GM19023 (cell line): ENCODE data around the gene VAV2.
"Not testable (repeated sequence)": the region's sequence is repeated elsewhere in the genome, so short reads cannot be mapped to it uniquely, and the experiment has no call there.

Experiments used
- ATAC-seq: cut with Tn5 transposase; IDR thresholded peaks from one replicate; pipeline ENCODE4 v1.9.1; 2021; ENCODE audit warnings: mild to moderate bottlenecking, moderate library complexity; ENCODE audit not compliant: unreplicated experiment

Gene VAV2

DNA sequence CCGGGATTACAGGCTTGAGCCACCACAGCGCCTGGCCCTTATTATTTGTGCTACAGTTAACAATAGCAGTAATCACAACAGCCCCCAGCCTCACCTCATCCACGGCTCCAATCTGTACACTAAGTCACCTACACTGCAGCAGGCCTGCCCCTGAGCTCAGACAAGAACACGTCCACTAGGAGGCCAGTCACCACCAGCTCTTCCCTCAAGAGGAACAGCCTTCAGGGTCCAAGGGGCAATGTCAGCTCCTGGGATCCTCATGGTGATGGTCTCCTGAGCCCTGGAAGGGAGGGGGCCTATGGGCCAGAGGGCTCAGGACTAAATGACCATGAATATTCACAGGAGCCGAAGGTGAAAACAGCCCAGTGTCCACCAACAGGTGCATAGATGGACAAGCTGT, 67.7 kb downstream of the VAV2 start:
- ATAC-seq, result no peak

DNA sequence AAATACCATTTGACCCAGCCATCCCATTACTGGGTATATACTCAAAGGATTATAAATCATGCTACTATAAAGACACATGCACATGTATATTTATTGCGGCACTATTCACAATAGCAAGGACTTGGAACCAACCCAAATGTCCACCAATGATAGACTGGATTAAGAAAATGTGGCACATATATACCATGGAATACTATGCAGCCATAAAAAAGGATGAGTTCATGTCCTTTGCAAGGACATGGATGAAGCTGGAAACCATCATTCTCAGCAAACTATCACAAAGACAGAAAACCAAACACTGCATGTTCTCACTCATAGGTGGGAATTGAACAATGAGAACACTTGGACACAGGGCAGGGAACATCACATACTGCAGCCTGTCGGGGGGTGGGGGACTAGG, 68.5 kb downstream of the VAV2 start:
- not testable (repeated sequence) for ATAC-seq

DNA sequence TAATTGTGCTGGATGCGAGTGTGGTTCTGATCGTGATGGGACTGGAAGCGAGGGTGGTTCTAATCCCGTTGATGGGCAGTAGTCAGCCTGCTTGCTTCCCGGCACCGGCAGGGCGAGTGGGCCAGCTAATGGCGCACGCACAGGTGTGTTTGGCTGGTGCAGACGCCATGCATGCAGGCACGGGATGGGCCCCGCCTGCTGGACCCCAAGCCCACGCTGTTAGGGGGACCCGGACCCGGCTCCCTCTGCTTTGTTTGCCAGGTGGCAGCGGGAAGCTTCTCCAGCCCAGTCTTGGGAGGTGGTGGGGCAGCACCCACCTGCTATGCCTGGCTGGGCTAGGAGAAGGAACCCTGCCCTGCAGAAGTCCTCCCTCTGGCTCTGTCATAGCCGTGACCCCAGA, 70.3 kb downstream of the VAV2 start:
- ATAC-seq, result no peak

DNA sequence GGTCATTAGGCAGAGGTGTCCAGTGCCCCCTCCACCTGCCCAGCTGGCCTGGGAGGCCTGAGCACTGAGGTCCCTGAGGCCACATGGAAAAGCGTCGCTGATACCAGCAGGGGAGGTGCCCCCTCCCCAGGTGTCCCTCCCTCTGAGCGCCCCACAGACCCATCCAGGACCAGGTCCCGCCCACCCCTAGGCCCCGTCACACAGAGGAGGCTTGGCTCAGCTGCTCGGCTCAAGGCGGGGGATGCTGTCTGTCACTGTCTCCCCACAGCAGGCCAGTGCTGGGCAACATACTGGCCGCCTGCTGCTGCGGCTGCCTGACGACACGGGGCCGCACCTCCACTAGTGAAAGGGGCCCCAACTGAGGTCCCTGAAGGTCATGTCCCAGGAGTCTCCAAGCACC, 71.7 kb downstream of the VAV2 start:
- no peak for ATAC-seq

DNA sequence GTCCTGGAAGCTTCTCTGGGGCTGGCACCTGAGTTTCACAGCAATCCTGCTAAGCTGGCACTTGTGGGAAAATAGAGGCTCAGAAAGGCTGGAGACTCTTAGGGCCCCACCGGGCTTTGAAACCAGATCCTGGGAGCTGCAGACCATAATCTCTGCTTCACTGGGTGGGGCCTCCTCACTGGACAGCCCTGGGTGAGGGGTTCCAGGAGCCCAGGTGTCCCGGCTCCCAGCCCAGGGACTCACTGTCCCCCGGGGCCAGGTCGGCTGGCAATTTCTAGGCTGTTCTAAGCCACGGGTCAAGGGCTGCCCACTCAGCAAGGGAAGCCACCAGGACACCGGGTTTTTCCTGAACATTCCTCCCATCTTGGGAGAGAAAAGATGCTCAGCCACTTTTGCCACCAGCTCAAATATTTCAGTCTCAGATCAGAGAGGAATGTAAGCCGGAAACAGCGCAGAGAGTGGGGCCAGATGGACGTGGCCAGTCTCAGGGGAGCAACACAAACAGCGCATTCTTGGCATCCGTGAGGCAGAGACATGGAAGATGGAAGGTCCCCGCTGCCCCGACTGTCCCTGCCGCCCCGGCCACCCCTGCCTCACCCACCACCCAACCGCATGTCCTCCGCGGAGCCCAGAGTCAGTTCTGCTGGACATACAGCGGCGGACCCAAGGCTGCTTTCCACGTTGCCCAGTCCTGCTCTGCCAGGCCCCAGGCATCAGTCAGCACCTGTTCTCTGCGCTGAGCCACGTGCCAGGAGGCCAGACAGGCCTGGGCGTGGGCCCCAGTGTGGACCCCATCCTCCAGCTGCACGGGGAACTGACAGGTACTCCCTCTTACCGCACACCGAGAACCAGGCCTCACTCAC, 72.6 kb downstream of the VAV2 start:
- no peak for ATAC-seq

DNA sequence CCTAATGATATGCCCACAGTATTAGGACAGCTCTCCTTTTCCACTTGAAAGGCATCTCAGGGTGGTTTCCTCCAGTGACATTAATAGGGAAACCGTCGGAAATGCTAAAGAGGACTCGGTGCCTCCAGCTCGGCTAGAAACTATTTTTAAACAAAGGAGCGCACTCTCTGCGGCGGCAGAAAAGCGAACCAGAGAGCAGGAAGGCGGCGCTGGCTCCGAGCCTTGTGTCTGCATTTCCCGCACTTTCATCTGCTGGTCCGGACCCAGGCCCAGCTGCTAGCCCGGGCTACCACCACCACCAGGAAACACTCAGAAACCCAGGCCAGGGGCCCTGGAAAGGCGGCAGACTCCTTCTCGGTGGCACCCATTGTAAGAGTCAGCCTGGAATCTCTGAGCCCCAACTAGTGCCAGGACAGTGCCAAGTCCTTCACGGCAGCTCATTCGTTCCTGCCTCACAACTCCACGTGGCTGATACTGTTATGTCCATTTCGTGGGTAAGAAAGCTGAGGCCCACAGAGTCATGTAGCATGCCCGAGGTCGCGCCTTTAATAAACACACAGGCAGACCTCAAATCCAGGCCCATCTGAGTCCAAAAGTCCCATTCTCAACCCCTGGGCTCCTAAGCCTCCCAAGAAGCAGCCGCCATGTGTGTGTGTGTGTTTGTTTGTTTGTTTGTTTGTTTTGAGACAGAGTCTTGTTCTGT, 73.9 kb downstream of the VAV2 start:
- ATAC-seq, result no peak

DNA sequence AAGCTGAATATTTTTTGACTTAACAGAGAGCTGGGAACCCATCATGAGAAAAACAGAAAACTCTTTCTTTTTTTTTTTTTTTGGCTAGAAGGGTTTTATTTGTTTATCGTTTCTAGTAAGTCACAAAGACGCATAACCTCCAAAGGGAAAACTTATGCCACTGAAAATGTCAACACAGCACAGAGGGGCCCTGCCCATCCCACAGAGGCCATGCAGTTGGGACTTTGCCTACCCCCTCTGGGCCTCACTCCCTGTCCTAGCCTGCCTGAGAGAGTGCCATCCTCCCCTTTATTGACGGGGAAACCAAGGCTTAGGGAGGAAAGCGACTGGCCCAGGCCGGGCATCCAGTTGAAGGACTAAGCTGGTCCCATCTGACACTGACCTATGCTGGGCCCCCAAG, 74.7 kb downstream of the VAV2 start:
- no peak for ATAC-seq

DNA sequence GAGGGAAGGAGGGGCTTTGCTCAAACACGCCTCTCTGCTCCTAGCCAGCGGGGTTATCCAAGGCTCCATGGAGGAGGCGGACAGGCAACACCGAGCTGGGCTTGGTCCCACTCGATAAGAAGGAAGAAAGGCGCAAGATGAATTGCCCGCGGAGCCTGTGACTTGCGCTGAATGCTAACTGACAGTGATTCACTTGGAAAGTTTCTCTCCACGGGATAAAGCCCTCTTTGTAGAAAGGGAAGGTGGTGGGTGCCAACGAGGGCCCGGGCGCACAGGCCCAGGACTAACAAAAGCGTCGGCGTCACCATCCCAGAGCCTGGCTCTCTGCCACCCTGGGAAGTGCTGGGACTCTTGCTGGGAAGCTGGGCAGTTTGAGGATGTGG, 76.0 kb downstream of the VAV2 start:
- ATAC-seq, result no peak

DNA sequence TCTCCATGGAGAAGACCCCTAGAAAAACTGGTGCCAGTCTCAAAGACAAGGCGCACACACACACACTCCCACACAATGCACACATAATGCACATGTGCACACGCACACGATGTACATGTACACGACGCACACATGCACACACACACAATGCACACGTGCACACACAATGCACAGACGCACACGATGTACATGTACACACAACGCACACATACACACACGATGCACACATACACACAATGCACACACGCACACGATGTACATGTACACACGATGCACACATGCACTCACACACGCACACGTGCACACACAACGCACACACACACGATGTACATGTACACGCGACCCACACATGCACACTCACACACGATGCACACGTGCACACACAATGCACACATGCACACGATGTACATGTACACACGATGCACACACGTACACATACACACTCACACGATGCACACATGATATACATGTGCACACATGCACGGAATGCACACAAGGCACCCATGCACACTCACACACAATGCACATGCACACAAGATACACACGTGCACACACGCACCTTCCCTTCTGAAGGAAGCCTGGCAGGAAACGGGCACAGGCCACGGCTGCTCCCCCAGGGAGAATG, 76.5 kb downstream of the VAV2 start:
- ATAC-seq, result no peak

DNA sequence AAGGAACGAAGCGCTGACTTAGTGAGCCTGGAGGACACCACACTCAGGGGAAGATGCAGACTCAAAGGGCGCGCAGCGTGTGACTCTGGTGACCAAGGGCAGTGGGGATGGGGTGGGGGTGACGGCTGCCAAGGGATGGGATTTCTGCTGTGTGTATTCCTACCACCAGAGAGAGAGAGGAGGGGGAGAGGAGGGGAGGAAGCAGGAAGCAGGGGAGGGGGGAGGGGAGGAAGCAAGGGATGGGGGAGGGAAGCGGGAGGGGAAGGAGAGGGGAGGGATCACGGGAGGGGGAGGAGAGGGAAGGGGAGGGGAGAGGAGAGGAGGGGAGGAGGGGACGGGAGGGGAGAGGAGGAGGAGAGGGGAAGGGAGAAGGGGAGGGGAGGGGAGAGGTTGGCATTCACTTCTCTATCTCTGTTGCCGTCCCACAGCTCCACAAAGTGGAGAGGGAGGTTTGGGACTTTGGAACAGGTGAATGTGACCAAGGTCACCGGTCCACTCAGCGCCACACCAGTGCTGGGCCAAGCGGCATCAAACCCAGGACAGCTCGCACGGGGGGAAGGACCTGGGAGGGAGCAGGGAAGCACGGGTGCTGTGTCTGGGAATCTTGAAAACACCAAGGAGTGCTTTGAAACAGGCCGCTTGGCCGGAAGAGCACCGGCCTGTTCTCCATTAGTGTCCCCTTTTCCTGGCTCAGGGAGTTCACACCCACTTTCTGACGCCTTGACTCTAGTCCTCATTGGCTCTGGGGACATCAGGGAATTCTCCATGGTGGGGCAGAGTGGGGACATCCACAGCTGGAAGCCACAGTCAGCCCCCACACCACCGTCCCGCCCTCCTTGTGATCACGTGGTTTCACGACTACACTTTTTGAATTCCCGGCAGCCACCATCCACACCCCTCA, 77.4 kb downstream of the VAV2 start:
- no peak for ATAC-seq

DNA sequence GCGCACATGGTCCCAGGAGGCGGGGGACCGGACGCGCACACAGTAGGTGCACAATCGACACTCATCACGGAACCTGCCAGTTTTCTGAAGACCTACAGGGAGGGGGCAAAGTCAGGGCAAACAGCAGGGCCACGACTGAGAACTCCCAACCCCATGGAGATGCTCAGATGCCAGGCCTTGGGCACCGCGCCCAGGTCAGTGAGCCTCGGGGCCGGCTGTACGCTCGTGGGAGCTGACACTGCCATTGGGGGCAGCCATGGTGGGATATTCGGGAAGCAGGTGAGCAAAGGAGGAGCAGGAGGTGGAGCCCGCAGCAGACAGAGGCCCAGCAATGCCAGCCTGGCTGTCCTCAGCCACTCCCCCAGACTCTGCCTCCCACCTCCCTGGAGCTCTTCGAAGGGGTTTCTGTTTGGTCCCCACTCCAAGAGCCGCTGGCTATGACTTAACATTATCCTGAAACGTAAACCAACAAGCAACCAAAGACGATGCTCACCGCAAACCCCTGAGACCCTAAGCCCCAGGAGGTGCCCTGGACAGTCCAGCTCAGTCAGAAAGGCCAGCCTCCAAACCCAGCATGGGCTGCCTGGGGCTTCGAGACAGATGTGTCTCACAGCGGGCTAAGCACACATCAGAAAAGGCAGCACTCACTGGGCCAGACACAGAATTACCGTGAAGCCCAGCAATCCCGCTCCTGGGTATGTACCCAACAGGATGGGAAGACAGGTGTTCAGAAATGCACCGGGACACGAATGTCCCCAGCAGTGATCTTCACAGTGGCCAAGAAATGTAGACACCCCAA, 78.4 kb downstream of the VAV2 start:
- no peak for ATAC-seq

DNA sequence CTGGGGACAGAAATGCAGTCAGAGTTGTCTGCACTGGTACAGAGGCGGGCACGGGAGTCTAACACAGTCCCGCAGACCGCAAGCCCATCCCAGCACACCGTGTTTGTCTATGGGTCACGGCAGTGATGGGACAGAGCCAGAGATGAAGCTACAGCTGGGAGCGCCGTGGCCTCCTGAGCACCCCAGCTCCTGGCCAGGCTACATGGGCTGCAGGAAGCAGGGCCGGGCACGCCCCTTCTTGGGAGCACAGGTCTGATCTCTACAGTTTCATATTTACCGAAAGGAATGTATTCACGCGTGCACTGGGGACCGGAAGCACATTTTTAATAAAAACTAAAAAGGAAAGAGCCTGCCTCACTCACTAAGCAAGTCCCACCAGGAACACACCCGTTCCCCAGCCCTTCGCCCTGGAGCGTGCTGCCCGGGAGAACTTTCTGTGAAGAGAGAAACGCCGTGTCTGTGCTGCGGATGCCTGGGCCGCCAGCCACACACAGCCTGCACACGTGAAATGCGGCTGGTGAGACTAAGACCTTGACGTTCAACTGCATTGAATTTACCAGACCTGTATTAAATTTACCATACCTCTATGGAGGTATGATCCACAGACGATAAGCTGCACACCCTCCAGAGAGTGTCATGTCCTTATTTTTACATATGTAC, 81.1 kb downstream of the VAV2 start:
- ATAC-seq, result no peak

DNA sequence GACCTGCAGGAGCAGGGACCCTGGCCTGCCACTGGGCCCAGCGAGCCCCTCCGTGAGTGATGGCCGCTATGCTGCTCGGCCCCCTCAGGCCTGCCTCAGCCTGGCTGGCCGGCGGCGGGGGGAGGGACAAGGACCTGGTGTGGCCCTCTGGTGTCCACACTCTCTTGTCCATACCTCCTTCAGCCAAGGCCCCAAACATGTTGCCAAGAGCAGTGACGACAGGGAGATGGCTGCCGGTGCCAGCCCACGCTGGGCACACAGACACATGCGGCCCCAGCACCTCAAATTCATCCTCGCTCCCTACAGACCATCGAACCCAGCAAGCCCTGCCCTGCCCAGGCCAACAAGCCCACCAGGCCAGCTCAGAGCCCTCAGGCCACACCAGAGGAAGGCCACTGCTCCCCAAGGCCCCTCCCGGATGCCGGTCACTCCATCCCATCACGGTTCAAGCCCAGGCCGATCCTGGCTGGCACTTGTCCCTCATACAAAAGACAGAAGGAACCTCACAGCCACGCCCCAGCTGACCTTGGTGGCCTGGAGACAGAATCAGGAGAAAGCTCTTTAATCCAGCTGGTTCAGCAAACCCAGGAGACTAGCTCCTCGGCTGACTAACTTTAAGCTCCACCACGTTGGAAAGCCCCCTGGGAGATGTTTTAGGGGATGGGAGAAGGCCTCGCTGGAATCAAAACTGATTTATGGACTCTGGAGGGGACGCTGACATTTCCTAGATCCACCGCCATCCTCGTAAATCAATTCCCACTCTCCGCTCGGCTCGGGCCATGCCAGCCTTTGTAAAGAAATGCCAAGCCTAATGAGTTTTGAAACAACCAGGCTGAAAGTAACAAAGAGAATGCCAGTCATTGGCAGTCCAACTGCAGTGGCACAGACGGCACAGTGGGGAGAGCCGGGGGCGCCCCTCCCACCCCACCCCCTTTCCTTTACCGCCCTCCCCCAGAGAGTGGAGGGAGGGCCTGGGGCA, 84.9 kb downstream of the VAV2 start:
- no peak for ATAC-seq

DNA sequence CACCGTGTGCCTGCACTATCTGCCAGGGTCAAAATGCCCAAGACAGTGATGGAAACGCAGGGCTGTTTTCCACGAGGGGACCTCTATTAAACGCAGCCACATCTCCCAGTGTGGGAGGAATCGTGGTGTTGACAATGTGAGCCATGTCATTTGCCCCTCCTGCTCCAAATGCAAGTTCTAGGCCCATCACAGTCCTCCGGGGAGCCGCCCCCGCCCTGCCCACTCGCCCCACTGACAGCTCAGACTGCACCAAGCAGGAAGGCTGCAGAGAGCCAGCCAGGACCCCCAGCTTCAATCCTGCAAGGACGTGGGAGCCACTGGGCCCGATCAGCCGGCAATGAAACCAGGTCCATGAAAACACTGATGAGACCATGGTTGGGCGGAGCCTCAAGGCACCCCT, 85.9 kb downstream of the VAV2 start:
- no peak for ATAC-seq

DNA sequence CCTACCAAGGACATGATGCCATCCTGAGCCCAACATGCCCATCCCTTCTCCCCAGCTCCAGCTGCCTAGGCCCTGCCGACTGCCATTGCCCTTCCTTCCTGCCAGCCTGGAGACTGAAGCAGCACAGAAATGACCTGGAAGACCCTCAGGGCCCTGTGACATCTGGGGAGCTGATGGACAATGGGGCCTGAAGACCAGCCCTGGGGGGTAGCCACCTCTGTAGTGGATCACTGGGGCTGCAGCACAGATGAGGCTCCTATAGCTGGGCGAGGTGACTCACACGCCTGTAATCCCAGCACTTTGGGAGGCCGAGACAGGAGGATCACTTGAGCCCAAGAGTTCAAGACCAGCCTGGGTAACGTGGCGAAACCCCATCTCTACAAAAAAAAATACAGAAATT, 86.6 kb downstream of the VAV2 start:
- ATAC-seq, result no peak

DNA sequence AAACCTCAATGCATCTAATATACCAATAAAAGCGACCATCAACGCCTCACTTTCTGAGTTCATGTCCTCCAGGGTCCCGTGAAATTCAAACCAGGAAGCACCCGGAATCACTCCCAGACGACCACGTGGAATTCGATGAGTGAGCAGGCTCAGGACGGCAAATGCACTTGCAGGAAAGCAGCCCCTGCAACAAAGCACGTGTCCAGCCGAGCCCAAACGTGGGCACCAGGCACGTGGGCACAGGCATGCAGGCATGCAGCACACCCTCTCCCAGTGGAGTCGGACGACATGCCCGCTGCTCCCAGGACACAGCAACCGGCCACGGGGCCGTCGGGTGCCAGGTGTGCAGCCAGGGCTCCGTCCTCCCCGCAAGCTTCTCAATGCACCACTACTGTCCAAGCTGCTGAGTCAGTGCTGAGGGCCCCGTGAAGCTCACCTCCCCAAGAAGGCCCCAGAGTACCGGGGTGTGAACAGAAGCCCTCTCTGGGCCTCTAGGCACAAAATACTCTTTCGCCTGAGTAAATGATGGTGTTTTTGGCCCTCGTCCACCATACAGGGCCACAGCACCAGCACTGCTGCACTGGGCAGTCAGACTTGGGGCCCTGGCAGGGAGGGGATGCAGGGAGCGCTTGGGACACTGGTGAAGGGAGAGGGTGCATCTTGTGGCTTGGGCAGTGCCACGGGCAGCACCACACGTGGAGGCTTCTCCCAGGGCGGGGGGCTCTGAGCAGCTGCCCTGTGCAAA, 87.6 kb downstream of the VAV2 start:
- no peak for ATAC-seq

DNA sequence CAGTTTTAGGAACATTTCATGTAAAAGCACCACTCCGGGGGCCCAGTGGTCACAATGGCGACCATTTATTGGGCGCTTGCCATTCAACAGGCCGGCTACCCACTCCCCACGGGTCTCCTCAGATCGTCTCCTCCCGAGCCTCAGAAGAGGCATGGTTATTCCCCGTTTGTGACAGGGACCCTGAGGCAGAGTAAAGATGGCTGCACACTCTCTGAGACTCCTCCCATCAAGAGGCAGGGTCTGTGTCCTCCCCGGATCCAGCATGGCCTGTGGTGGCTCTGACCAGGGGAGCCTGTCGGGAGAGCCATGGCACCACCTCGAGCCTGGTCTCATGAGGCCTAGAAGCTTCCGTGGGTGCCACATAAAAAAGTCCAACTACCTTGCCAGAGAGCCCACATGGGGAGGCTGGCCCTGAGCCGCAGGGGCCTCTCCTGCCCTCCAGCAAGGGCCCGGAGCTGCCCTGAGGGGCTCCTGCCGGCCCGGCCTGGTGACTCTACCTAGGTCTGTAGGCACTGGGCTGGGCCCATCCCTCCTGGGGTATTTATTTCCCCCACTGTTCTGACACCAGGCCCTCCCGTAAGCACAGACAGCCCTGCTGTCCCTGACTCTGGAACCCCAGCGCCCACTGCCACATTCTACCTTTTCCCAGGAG, 90.8 kb downstream of the VAV2 start:
- no peak for ATAC-seq
